ENCODE results near the gene NTNG1. TPM values are rescaled to one million over a fixed set of nuclear protein-coding genes. Genes with fewer than 3 reads are reported as not detected.

Gene NTNG1
- total RNA-seq, 1 donor from 2014 or later: 0.83 TPM

DNA sequence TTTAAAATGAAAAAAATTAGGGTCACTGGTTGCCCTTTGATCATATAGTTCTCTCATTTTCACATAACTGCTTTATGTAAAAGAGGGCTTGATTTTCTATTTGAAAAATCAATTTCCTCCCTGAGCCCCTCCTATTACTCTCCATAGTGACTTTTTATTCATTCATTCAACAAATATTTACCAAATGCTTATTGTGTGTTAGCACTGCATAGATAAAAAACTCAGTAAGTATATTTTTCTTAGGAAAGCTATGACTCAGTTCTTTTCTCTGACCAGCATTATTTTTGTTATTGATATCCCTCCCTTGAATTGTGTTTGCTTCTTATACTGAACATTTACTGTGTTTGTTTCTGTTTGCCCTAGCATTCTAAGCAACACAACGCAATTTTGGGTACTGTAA, 59.8 kb downstream of the NTNG1 start:
- Mint-ChIP-seq H3K36me3 (no peaks in the 10 kb centered on the region), H3K27ac (no peak overlapping the region), H3K9me3 (peaks cover 13% of the 10 kb centered on the region), H3K27me3 (ENCODE audit: low read depth) (no peaks in the 10 kb centered on the region), H3K4me3 (no peak overlapping the region), H3K4me1 (peaks cover 14% of the 10 kb centered on the region)
- TF ChIP-seq, protein P1, sequence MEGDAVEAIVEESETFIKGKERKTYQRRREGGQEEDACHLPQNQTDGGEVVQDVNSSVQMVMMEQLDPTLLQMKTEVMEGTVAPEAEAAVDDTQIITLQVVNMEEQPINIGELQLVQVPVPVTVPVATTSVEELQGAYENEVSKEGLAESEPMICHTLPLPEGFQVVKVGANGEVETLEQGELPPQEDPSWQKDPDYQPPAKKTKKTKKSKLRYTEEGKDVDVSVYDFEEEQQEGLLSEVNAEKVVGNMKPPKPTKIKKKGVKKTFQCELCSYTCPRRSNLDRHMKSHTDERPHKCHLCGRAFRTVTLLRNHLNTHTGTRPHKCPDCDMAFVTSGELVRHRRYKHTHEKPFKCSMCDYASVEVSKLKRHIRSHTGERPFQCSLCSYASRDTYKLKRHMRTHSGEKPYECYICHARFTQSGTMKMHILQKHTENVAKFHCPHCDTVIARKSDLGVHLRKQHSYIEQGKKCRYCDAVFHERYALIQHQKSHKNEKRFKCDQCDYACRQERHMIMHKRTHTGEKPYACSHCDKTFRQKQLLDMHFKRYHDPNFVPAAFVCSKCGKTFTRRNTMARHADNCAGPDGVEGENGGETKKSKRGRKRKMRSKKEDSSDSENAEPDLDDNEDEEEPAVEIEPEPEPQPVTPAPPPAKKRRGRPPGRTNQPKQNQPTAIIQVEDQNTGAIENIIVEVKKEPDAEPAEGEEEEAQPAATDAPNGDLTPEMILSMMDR (IDR thresholded peaks at IDR 0.05; ENCODE audit: unreplicated experiment): no peak
- DNase-seq (ENCODE audit: low spot score in 2 of 2, unreplicated experiment in 2 of 2): no peak

DNA sequence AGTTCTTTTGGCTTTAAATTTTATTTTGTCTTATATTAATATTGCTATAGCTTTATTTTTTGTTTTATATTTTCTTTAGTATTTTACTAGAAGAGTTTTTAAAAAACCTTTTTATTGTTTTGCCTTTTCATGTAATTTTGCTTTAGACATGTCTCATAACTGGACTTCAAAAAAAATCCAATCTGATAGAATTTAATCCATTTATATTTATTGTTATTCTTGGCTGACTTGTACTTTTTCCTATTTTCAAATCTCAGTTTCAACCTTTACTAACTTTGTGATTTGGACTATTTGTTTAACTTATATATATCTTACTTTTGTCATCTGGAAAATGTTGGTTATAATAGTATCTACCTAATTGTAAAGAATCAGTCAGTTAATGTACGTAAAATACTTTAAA, 61.2 kb downstream of the NTNG1 start:
- no peak overlapping the region for H3K4me3 Mint-ChIP-seq
- no peak overlapping the region for H3K27ac Mint-ChIP-seq
- H3K27me3 Mint-ChIP-seq (ENCODE audit: low read depth): no peaks in the 10 kb centered on the region
- DNase-seq (ENCODE audit: low spot score in 2 of 2, unreplicated experiment in 2 of 2): no peak
- H3K4me1 Mint-ChIP-seq: peaks cover 11% of the 10 kb centered on the region
- no peaks in the 10 kb centered on the region for H3K36me3 Mint-ChIP-seq
- TF ChIP-seq, protein P1 (IDR thresholded peaks at IDR 0.05; ENCODE audit: unreplicated experiment): no peak
- H3K9me3 Mint-ChIP-seq: peaks cover 13% of the 10 kb centered on the region

DNA sequence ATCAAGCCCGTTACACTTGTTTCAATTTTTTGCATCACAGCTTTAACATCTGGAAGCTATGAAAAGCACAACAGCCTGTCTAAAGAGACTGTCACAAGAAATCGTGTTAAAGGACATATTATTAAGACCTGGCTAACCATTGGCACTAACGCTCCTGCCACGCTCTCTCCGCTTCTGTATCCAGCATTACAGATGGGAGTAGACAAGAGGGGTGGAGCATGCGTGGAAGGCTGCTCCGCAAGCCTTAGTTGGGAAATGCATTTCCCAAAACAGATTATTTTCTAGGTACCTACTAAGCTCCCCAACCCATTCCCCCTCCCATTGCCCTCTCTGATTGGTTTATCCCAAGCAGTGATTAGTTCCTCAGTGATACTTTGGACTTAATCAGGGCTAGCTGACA, 72.4 kb downstream of the NTNG1 start:
- no peak for DNase-seq (ENCODE audit: low spot score in 2 of 2, unreplicated experiment in 2 of 2)
- H3K4me1 Mint-ChIP-seq: no peaks in the 10 kb centered on the region
- no peak overlapping the region for H3K4me3 Mint-ChIP-seq
- TF ChIP-seq, protein P1 (IDR thresholded peaks at IDR 0.05; ENCODE audit: unreplicated experiment): no peak
- H3K27me3 Mint-ChIP-seq (ENCODE audit: low read depth): peaks cover 4% of the 10 kb centered on the region
- peaks cover 33% of the 10 kb centered on the region for H3K9me3 Mint-ChIP-seq
- H3K36me3 Mint-ChIP-seq: no peaks in the 10 kb centered on the region
- H3K27ac Mint-ChIP-seq: no peak overlapping the region

DNA sequence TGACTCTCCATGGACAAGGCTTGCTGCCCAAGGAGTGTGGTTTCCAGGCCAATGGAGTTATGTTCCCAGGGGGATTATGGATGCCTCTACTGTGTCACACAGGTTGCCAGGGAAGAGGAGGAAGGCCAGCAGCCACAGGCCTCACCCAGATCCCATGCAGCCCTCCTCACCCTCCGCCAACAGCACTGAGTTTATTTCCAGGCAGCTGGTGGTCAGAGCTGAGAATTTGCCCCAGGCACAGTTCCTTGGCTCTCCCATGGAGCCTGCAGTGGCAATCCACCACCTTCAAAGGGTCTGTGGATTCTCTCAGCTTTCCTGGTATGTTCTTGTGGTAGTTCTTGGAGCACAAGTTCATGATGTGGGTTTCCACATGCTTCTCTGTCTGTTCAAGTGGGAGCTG, 79.2 kb downstream of the NTNG1 start:
- no peaks in the 10 kb centered on the region for H3K27me3 Mint-ChIP-seq (ENCODE audit: low read depth)
- no peak overlapping the region for H3K4me3 Mint-ChIP-seq
- peaks cover 40% of the 10 kb centered on the region for H3K9me3 Mint-ChIP-seq
- no peak overlapping the region for H3K27ac Mint-ChIP-seq
- no peaks in the 10 kb centered on the region for H3K4me1 Mint-ChIP-seq
- TF ChIP-seq, protein P1 (IDR thresholded peaks at IDR 0.05; ENCODE audit: unreplicated experiment): no peak
- no peaks in the 10 kb centered on the region for H3K36me3 Mint-ChIP-seq
- DNase-seq (ENCODE audit: low spot score in 2 of 2, unreplicated experiment in 2 of 2): no peak

DNA sequence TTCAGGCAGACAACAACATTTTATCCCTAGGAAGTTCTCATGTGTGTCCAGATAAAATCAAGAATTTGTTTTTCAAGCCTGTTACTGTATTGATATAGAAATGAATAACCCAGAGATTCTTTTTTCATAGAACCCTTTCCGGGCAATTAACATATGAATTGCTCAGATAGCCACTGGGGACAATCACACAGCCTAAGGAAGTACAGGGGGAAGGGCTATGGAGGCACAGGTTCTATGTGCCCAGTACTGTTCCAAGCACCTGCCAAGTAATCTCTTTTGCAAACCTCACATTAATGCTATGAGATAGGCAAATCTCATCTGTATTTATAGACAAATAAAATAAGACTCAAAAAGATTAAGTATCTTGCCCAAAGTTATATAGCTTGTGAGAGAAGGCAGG, 84.9 kb downstream of the NTNG1 start:
- Mint-ChIP-seq H3K4me1 (no peaks in the 10 kb centered on the region), H3K4me3 (no peak overlapping the region), H3K27ac (no peak overlapping the region), H3K36me3 (no peaks in the 10 kb centered on the region), H3K9me3 (no peaks in the 10 kb centered on the region), H3K27me3 (ENCODE audit: low read depth) (no peaks in the 10 kb centered on the region)
- TF ChIP-seq, protein P1 (IDR thresholded peaks at IDR 0.05; ENCODE audit: unreplicated experiment): no peak
- DNase-seq (ENCODE audit: low spot score in 2 of 2, unreplicated experiment in 2 of 2): no peak
